GM18907 (cell line): ENCODE results near the gene DDAH1.
"Not testable (repeated sequence)": the region's sequence is repeated elsewhere in the genome, so short reads cannot be mapped to it uniquely, and the experiment has no call there.

ENCODE experiments used
- ATAC-seq: cut with Tn5 transposase; IDR thresholded peaks from one replicate; pipeline ENCODE4 v1.9.1; 2021; ENCODE audit warnings: mild to moderate bottlenecking, moderate library complexity; ENCODE audit not compliant: unreplicated experiment

The DDAH1 gene

GRCh38 chr1:85471558-85471957, 6.6 kb upstream of the DDAH1 start:
- no peak for ATAC-seq

GRCh38 chr1:85470130-85470529, 5.2 kb upstream of the DDAH1 start:
- ATAC-seq: not testable (repeated sequence)

- ATAC-seq: no peak
Measured at GRCh38 chr1:85467929-85468540, 3.1 kb upstream of the DDAH1 start.

GRCh38 chr1:85467036-85467435, 2.1 kb upstream of the DDAH1 start:
- no peak for ATAC-seq

DNA sequence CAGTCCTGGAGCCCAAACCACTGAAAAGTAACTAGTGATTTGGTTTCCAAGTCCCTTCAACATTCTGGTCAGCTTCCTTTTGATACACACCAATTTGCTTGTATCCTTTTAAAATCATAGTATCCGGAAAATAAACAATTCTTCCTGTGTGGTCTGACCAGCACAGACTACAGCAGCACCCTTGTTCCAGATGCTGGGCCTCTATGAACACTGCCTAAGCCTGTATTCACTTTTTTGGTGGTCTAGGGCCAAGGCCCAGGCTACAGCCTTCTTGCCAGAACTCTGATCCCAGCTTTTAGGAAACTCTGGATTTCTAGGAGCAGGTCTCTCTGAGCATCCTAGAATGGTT, 801 bp upstream of the DDAH1 start:
- ATAC-seq: no peak

- peak; percentile 71 for ATAC-seq
Measured at GRCh38 chr1:85464497-85465098, 361 bp downstream of the DDAH1 start.

DNA sequence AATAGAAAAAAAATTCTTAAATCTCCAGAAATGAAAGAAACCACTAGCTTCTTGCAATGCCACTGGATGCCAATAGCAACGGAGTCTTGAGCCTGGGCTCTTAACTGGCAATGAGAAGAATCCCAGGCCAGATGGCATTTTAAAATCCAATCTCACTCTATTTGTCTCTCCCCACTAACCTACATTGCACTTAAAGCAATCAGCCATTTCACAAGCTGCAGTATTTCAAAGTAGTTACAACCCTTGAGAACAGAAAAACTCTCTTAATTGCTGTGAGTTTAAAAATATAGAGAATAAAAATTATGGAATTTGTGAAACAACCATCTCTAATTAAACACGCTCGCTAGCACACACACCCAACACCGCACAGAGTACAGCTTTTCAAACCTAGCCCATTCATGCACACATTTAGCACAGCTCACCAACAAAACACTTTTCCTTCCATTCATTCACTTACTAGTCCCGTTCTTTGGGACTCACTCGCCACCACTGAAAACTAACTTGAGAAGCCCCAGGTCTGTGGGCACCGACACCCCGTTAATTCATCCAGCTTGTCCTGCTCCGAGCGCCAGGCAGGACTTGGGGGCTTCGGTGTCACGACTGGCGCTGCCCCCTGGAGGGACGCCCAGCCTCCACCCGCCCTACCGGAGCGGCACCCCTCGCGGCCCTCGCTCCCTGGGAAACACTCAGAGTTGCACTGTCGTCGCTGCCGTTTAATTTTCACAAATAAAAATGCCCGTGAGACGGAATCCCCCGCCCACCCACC, 1.0 kb downstream of the DDAH1 start:
- ATAC-seq: peak; percentile 2

GRCh38 chr1:85462931-85463649, 1.9 kb downstream of the DDAH1 start:
- ATAC-seq: no peak

- ATAC-seq: no peak
Measured at GRCh38 chr1:85461216-85461918, 3.6 kb downstream of the DDAH1 start.

GRCh38 chr1:85460555-85461088, 4.3 kb downstream of the DDAH1 start:
- ATAC-seq: no peak

GRCh38 chr1:85459290-85459689, 5.7 kb downstream of the DDAH1 start:
- no peak for ATAC-seq

DNA sequence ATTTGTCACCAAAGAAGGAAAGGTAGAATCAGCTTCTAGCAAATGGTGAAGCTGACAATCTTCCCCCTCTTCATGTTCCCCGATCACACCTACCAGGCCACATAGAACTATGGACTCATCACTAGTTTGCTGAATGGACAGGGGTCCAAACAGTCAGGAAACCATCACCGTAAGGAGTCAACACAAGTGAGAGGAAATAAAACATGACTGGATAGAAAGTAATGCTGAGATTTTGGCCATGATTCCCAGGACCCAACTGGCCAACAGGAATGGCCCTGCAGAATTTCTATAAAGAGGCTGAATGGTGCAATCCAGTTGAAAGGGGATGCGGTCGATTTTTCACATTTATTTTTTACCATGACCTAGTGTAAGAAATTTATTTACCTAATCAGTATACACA, 10.7 kb downstream of the DDAH1 start:
- no peak for ATAC-seq

DNA sequence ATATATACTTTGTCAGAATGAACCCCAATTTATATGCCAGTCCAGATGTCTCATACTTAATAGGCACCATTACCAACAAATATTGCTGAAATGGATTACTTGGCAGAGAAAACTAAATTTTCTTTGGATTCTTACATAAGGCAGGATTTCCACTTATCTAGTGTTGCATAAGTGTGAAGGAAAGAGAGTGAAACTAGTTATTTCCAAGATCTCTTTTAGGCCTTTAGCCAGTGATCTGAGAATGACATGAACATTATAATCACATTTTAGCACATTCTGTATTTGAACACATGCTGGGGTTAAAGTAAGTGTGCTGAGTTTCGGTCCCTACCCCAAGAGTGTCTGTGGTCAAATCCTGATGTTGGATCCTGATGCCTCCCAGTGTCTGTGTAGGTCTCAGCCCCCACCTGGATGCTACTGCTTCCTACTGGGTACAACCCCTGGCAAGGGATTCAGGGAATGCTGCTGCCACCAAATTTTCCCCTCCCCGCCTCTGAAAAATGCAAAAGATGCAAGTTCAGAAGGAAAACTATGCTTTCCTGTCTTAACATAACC, 11.2 kb downstream of the DDAH1 start:
- ATAC-seq: no peak

- no peak for ATAC-seq
Measured at GRCh38 chr1:85452948-85453347, 12.0 kb downstream of the DDAH1 start.

DNA sequence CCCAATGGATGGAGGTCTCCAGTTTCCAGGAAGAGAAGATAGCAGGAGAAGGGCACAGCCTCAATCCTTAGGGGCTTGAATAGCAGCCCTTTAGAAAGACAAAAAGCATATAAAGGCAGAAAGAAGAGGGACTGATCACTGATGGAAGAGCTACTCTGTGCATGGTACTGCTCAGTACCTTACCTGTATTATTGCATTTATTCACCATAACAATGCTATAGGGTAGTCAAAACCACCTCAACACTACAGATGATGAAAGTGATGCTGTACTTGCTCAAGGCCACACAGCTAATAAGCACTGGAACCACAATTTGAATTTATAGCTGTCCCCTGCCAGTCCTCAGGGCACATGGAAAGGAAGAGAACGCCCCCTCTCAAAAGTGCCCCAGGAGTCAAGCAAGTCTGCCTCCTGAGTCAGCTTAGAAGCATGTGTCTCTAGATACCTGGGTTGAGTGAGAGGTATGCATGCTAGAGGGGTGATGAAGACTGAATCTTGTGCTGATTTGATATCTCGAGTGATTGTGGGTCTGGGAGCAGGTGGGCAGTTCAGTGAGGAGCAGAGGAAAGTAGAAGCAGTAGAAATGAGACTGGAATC, 13.6 kb downstream of the DDAH1 start:
- ATAC-seq: no peak

- no peak for ATAC-seq
Measured at GRCh38 chr1:85450832-85451231, 14.1 kb downstream of the DDAH1 start.

GRCh38 chr1:85449356-85449755, 15.6 kb downstream of the DDAH1 start:
- no peak for ATAC-seq

DNA sequence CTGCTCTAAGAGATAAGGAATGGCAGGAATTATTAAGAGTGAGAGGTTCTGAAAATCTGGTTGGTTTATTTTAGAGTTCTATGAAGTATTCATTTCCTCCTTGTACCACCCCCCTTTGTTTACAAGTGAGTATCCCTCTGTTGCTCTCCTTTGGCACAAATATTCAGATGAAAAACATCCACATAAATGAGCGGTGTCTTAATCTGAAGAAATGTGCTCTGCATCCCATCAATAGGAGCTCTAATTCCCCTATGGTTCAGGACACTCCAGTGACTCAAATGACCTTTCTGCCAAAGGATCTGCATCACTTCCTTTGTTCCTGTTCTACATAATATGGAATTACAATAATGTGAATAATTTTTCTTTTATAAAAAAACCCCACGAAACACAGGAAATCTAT, 16.6 kb downstream of the DDAH1 start:
- ATAC-seq: no peak

GRCh38 chr1:85447006-85447943, 17.7 kb downstream of the DDAH1 start:
- ATAC-seq: no peak
